Heart left ventricle (tissue), 13 donors: ENCODE results near the gene PEX26.

Experiments used
- POLR2A ChIP-seq, 2 donors: fragments of 450-650 bp; IDR thresholded peaks; one replicate each; pipeline ENCODE4 v1.6.1; 2017; ENCODE audit warnings: antibody characterized with exemption in 2 of 2, mild to moderate bottlenecking in 2 of 2, moderate library complexity in 2 of 2
- TF ChIP-seq, protein P1 (sequence below), 12 donors: fragments of 200-600 bp; sonication (generic) in 4 of 12; IDR thresholded peaks; one replicate each; pipeline versions ENCODE4 v1.5.0 to v1.8.0; 2018 to 2022; ENCODE audit warnings: antibody characterized with exemption in 12 of 12, mild to moderate bottlenecking in 5 of 12
- donor health status: ischemic (EF 13 %, LVEDD 7.1; RV severe dilation, severe dysfunction).
- donor health status: DM: no; HTN: yes; CAD: no.
- donor health status: DM: no; HTN: no; CAD: no.
- donor health status: ischemic (EF 25% LVEDD 6.9; RV normal size, moderate dysfunction).
- donor health status: ischemic (EF 25% LVEDD 5.7; RV mildly dilated, moderate dysfunction).
- donor health status: ischemic (EF 35%, LVEDD 5.7; RV mildly dilated, moderate dysfunction).
- donor health status: nonischemic (EF 11% LVEDD 7.7; RV severe dilation, severe dysfunction).
- donor health status: DM: yes; HTN: yes; CAD: no.
- donor health status: PGD.
- donor health status: ischemic (EF 29% LVEDD 5.4; RV normal size, mild dysfunction).
- donor health status: nonischemic (EF 23%, LVEDD 6.1; RV moderate dilation, normal function).

DNA sequence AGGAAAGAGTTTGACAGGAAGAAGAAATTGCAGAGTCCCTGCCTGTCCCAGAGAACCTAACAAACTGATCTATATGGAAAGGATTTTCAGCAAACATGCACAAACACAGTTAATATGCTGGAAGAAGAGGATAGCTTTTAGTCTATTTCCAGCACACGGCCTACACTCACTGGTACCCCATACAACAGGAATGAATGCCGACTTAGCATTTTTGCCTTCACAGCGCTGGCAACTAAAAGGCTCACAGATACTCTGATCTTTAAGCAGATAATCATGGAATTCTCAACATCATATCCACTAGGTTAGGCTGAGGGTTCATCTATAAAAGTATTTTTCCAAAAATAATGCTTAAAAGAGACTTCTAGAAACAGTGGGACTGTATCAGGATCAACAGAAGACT, 23.0 kb downstream of the PEX26 start:
- TF ChIP-seq, protein P1, sequence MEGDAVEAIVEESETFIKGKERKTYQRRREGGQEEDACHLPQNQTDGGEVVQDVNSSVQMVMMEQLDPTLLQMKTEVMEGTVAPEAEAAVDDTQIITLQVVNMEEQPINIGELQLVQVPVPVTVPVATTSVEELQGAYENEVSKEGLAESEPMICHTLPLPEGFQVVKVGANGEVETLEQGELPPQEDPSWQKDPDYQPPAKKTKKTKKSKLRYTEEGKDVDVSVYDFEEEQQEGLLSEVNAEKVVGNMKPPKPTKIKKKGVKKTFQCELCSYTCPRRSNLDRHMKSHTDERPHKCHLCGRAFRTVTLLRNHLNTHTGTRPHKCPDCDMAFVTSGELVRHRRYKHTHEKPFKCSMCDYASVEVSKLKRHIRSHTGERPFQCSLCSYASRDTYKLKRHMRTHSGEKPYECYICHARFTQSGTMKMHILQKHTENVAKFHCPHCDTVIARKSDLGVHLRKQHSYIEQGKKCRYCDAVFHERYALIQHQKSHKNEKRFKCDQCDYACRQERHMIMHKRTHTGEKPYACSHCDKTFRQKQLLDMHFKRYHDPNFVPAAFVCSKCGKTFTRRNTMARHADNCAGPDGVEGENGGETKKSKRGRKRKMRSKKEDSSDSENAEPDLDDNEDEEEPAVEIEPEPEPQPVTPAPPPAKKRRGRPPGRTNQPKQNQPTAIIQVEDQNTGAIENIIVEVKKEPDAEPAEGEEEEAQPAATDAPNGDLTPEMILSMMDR (IDR thresholded peaks at IDR 0.05) = no peak
- TF ChIP-seq POLR2A (IDR thresholded peaks at IDR 0.05) = no peak
